ENCODE data around the gene NCMAP. TPM values are rescaled to one million over a fixed set of nuclear protein-coding genes. Genes with fewer than 3 reads are reported as not detected.

The NCMAP gene
- polyA plus RNA-seq, 1 donor from 2014 or later: not detected

DNA sequence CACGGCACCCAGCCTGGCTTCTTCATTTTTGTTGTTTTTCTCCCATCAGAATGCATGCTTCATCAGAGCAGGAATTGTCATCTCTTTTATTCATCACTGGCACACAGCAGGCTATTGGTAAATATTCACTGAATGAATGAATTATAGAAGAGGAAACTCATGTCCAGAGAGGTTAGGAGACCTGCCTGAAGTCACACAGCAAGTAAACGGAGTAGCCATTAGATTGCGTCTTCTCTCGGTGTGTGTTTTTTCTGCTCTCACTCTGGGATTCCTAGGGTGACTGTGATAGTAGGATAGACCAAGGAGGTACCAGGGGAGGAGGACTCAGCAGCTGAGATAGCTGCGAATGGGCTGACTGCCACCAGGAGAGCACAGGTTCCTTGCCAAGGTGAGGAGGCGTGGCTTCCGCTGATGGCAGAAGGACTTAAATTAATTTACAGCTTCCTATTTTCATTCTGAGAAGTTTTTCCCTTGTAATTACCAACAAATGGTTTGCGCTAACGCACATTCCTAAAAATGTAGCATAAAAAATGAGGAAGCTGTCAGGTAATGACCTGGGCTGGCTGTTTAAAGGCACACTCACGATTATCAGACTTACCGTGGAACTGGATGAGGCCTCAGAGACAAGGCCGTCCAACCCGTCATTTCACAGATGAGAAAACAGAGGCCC lies 4.5 kb upstream of the NCMAP start:
- H3K9me3 ChIP-seq (ENCODE audit: low read length): no peaks in the 10 kb centered on the region
- peaks cover 18% of the 10 kb centered on the region for H3K27me3 ChIP-seq (ENCODE audit: insufficient read depth, low read depth, low read length)
- no peaks in the 10 kb centered on the region for H3K79me2 ChIP-seq (replicated peaks; ENCODE audit: insufficient read depth, low read length)
- H3F3A ChIP-seq (ENCODE audit: insufficient read depth, low read length, poor library complexity, severe bottlenecking): no peaks in the 10 kb centered on the region
- H3K36me3 ChIP-seq (ENCODE audit: insufficient read depth, low read length): no peaks in the 10 kb centered on the region
- TF ChIP-seq EP300 (conservative IDR thresholded peaks at IDR 0.05; ENCODE audit: poor library complexity, severe bottlenecking): no peak
- no peak for TF ChIP-seq EZH2 (IDR thresholded peaks at IDR 0.05; ENCODE audit: borderline replicate concordance, insufficient read depth, low read length, poor library complexity, severe bottlenecking)
- TF ChIP-seq SMC3 (conservative IDR thresholded peaks at IDR 0.05; ENCODE audit: poor library complexity): no peak
- TF ChIP-seq, protein P1, sequence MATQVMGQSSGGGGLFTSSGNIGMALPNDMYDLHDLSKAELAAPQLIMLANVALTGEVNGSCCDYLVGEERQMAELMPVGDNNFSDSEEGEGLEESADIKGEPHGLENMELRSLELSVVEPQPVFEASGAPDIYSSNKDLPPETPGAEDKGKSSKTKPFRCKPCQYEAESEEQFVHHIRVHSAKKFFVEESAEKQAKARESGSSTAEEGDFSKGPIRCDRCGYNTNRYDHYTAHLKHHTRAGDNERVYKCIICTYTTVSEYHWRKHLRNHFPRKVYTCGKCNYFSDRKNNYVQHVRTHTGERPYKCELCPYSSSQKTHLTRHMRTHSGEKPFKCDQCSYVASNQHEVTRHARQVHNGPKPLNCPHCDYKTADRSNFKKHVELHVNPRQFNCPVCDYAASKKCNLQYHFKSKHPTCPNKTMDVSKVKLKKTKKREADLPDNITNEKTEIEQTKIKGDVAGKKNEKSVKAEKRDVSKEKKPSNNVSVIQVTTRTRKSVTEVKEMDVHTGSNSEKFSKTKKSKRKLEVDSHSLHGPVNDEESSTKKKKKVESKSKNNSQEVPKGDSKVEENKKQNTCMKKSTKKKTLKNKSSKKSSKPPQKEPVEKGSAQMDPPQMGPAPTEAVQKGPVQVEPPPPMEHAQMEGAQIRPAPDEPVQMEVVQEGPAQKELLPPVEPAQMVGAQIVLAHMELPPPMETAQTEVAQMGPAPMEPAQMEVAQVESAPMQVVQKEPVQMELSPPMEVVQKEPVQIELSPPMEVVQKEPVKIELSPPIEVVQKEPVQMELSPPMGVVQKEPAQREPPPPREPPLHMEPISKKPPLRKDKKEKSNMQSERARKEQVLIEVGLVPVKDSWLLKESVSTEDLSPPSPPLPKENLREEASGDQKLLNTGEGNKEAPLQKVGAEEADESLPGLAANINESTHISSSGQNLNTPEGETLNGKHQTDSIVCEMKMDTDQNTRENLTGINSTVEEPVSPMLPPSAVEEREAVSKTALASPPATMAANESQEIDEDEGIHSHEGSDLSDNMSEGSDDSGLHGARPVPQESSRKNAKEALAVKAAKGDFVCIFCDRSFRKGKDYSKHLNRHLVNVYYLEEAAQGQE (IDR thresholded peaks at IDR 0.05; ENCODE audit: borderline replicate concordance): no peak
- no peak for TF ChIP-seq TAF1 (IDR thresholded peaks at IDR 0.05; ENCODE audit: low read depth)
- no peak for TF ChIP-seq MXI1 (conservative IDR thresholded peaks at IDR 0.05; ENCODE audit: poor library complexity, severe bottlenecking)
- TF ChIP-seq POLR2AphosphoS5 (IDR thresholded peaks at IDR 0.05): no peak
- TF ChIP-seq, protein P2, sequence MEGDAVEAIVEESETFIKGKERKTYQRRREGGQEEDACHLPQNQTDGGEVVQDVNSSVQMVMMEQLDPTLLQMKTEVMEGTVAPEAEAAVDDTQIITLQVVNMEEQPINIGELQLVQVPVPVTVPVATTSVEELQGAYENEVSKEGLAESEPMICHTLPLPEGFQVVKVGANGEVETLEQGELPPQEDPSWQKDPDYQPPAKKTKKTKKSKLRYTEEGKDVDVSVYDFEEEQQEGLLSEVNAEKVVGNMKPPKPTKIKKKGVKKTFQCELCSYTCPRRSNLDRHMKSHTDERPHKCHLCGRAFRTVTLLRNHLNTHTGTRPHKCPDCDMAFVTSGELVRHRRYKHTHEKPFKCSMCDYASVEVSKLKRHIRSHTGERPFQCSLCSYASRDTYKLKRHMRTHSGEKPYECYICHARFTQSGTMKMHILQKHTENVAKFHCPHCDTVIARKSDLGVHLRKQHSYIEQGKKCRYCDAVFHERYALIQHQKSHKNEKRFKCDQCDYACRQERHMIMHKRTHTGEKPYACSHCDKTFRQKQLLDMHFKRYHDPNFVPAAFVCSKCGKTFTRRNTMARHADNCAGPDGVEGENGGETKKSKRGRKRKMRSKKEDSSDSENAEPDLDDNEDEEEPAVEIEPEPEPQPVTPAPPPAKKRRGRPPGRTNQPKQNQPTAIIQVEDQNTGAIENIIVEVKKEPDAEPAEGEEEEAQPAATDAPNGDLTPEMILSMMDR (IDR thresholded peaks at IDR 0.05; ENCODE audit: poor library complexity, severe bottlenecking): no peak
- TF ChIP-seq RAD21 (conservative IDR thresholded peaks at IDR 0.05): no peak
- H3K27ac ChIP-seq (ENCODE audit: low read length): peak overlapping the region; percentile 31
- H4K20me1 ChIP-seq (ENCODE audit: insufficient read depth): no peaks in the 10 kb centered on the region
- no peak overlapping the region for H3K4me3 ChIP-seq (ENCODE audit: low read length)
- no peak overlapping the region for H2AFZ ChIP-seq (ENCODE audit: low read depth, low read length)
- no peak overlapping the region for H3K4me2 ChIP-seq (ENCODE audit: low read length)
- H3K9me2 ChIP-seq (ENCODE audit: insufficient read depth, low read length): no peaks in the 10 kb centered on the region
- no peak overlapping the region for H3K9ac ChIP-seq (ENCODE audit: low read length)

DNA sequence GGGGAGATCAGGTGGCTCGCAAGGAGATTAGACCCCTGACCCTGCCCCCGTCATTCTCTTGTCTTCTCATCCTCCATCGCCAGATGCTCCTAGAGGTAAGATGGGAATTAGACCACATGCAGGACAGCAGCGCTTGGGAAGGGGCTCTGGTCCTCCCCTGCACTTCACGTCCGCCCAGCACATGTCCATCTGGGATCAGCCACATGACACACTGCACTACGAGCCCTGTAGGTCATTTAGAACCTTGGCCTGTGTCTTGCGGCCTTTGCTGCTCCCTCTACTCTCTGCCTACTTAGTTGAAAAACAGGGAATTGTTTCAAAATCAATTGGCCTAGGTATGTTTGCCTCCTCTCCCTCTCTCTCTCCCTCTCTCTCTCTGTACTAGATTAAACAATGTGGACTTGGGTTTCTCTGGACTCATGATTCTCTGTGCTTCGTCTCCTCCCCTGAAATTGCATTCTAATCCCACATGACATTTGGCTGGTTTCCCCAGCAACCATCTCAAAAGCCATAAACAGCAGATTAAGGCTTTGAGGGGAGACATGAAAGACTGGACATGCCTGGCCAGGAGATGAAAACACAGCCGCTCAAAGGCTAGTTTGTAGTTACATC lies 3.8 kb upstream of the NCMAP start:
- H3K4me3 ChIP-seq (ENCODE audit: low read length): peak overlapping the region; percentile 18
- H3K79me2 ChIP-seq (replicated peaks; ENCODE audit: insufficient read depth, low read length): no peaks in the 10 kb centered on the region
- H2AFZ ChIP-seq (ENCODE audit: low read depth, low read length): peak overlapping the region; percentile 51
- H3K36me3 ChIP-seq (ENCODE audit: insufficient read depth, low read length): no peaks in the 10 kb centered on the region
- no peak for TF ChIP-seq POLR2AphosphoS5 (IDR thresholded peaks at IDR 0.05)
- TF ChIP-seq EZH2 (IDR thresholded peaks at IDR 0.05; ENCODE audit: borderline replicate concordance, insufficient read depth, low read length, poor library complexity, severe bottlenecking): no peak
- no peak for TF ChIP-seq MXI1 (conservative IDR thresholded peaks at IDR 0.05; ENCODE audit: poor library complexity, severe bottlenecking)
- TF ChIP-seq EP300 (conservative IDR thresholded peaks at IDR 0.05; ENCODE audit: poor library complexity, severe bottlenecking): no peak
- TF ChIP-seq, protein P2 (IDR thresholded peaks at IDR 0.05; ENCODE audit: poor library complexity, severe bottlenecking): no peak
- TF ChIP-seq, protein P1 (IDR thresholded peaks at IDR 0.05; ENCODE audit: borderline replicate concordance): no peak
- no peak for TF ChIP-seq SMC3 (conservative IDR thresholded peaks at IDR 0.05; ENCODE audit: poor library complexity)
- no peak for TF ChIP-seq TAF1 (IDR thresholded peaks at IDR 0.05; ENCODE audit: low read depth)
- TF ChIP-seq RAD21 (conservative IDR thresholded peaks at IDR 0.05): no peak
- no peaks in the 10 kb centered on the region for H3K9me3 ChIP-seq (ENCODE audit: low read length)
- no peaks in the 10 kb centered on the region for H3F3A ChIP-seq (ENCODE audit: insufficient read depth, low read length, poor library complexity, severe bottlenecking)
- H4K20me1 ChIP-seq (ENCODE audit: insufficient read depth): no peaks in the 10 kb centered on the region
- peak overlapping the region; percentile 35 for H3K4me2 ChIP-seq (ENCODE audit: low read length)
- peaks cover 23% of the 10 kb centered on the region for H3K27me3 ChIP-seq (ENCODE audit: insufficient read depth, low read depth, low read length)
- no peak overlapping the region for H3K9ac ChIP-seq (ENCODE audit: low read length)
- peak overlapping the region; percentile 31 for H3K27ac ChIP-seq (ENCODE audit: low read length)
- no peaks in the 10 kb centered on the region for H3K9me2 ChIP-seq (ENCODE audit: insufficient read depth, low read length)
